Right renal cortex interstitium (tissue), 3 donors: ENCODE data around the gene CMSS1. TPM values are rescaled to one million over a fixed set of nuclear protein-coding genes. Genes with fewer than 3 reads are reported as not detected.

Source experiments
- DNase-seq, 3 donors: peaks; one replicate each; pipeline ENCODE4 v3.0.0-alpha.2; 2013; ENCODE audit warnings: low read depth in 3 of 3, low spot score in 2 of 3
- polyA plus RNA-seq, 3 donors: library from polyadenylated mRNA; unstranded; fragments of 120-200 nt; gene quantifications; one replicate each; pipeline ENCODE4 v1.2.1, GENCODE V29; 2013; ENCODE audit not compliant: insufficient read length in 3 of 3

Gene CMSS1
- polyA plus RNA-seq, 3 donors = 39.7 to 48.9 (median 46.4) TPM

GRCh38 chr3:99976584-99976983, 158.9 kb downstream of the CMSS1 start:
- DNase-seq = no peak

- DNase-seq = no peak
These were observed 160.6 kb downstream of the CMSS1 start for GRCh38 chr3:99978221-99978620.

GRCh38 chr3:99980606-99981005, 162.9 kb downstream of the CMSS1 start:
- DNase-seq = no peak

DNA sequence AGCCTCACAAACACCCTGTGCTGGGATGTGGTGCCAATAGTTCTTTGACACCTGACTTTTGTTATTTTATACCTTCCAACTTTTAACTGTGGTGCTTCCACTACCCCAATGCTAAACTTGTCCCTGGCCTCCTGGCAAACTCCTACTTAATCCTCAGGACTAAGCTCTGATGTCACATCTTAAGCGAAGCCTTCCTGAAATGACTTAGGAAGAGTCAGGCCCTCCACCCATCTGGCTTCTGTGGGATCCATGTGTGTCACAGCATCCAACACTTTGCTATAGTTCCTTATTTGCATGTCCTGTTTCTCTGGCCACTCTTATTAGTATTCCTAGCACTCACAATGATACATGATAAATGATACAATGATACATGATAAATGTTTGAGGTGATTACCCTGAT, 163.5 kb downstream of the CMSS1 start:
- no peak for DNase-seq

DNA sequence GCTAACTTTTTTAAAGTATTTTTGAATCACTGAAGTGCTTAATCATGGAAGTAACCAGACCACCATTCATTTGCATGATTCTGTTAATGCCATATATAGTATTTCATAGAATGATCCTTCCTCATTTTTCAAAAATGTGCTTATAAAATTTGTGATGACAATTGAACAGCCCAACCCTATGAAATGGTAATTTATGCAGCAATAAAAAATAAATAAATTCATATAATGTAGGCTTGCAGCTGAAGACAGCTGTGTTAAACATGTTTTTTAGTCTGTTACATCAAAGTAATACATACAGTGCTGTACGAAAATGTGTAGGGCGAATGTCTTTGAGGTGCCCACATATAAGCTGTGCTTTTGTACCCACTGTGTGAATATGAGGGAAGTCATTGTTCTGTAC, 165.0 kb downstream of the CMSS1 start:
- no peak for DNase-seq

- no peak for DNase-seq
These were observed 166.5 kb downstream of the CMSS1 start for GRCh38 chr3:99984139-99984538.

DNA sequence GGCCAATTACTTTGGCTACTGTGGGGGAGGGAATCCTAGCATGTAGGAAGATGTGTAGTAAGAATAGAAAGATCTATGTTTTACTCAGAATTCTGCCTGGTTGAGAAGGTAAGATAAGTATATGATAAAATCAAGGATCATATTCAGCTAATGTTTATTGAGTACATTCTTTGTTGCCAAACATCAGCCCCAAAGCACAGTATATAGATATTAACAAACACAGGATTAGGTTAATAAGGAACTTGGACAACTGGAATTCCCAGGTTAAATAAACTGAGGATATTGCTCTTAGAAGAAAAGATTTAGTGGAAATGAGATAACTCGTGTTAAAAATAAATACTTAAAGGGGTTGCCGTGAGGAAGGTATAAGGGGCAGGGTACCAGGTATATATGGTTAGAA, 167.0 kb downstream of the CMSS1 start:
- no peak for DNase-seq

- no peak for DNase-seq
These were observed 172.5 kb downstream of the CMSS1 start for GRCh38 chr3:99990179-99990578.

GRCh38 chr3:99997293-99997692, 179.6 kb downstream of the CMSS1 start:
- DNase-seq = no peak

DNA sequence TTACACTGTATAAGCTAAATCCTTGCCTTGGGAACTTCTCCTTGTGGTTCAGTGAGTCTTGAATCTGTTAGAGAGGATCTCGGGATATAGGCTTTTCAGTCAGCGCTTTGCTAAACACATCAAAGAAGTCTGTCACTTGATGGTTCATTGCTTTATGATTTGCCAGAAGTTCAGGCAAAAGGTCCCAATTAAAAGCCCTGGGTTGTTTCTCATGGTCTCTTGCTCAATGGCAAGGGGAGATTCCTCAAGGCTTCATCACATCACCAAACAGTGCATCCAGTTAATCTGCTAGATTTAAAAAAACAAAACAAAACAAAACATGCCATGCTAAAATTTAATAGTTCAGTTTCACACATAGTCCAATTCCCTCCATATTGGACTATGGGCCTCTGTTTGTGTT, 181.9 kb downstream of the CMSS1 start:
- no peak for DNase-seq

GRCh38 chr3:100001083-100001482, 183.4 kb downstream of the CMSS1 start:
- no peak for DNase-seq

DNA sequence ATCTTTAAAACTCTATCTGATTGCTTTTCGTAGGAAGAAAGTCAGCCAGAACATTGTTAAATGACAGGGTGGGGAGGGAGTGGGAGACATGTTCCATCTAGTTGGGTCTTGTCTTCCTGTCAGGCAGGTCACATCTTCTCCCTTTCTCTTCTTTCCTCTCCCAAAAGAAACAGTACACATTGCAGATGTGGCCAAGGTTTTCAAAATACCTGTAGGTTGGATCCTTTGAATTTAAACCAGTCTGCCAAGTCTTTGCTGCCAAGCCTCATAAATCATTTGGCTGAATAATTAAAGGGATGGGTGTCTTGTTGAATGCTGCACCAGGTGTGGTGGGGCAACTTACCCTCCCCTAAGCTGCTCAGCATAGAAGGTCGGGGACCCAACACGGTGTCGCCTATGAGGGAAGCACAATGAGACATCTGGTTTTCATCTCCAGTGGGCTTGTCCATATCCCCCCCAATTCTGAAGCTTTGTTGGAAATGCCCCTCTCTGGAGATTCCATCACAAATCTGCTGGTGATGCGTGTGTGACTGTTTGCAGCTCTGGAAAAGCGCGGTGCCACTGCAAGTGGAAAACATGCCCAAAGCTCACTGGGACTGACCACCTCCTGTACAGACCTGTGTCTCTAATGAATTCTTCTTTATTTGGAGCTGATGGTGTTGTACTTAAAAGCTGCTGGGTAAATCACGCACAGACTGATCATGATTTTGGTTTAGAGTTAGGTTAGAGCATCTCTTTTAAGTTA, 184.0 kb downstream of the CMSS1 start:
- DNase-seq = no peak

- DNase-seq = no peak
These were observed 185.1 kb downstream of the CMSS1 start for GRCh38 chr3:100002599-100003350.

DNA sequence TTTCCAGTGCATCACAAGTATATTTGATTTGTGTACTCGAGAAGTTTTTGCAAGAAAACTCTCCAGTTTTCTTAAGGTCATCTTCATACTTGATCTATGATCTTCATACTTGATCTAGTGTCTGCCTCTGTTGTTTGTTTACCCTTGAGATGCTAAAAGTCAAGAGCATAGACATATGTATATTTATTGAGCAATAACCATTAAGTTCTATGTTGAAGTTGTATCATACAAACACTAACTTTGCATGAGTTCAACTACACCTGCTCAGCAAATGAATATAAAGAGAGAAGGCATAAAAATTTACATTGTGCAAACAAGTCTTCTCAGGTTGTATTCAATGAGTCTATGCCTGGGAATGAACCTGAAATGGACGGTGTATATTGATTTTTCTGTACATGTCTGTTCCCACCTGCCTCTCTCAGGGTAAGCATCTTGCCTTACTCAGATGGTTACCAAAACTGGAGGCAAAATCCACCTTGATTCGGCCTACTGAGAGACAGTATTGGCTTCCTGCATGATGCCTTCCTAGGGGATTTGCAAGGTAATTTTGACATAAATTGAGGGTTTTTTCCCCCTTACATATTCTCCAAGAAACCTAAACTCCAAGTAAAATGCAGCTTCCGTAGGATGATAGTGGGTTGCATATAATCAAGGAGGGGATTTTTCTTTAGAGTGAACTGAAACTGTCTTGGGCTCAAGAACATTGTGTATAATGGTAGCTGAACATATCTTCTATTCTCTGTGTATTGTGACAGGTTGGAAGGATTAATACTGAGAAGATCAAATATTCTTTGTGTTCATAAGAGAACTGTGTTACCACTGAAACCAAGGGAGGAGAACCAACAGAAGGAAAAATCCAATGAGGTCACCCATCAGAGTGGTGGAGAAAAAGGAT, 186.2 kb downstream of the CMSS1 start:
- DNase-seq = no peak

GRCh38 chr3:100004931-100005330, 187.3 kb downstream of the CMSS1 start:
- no peak for DNase-seq

- DNase-seq = no peak
These were observed 188.2 kb downstream of the CMSS1 start for GRCh38 chr3:100005665-100006393.

GRCh38 chr3:100006570-100007271, 189.1 kb downstream of the CMSS1 start:
- DNase-seq = no peak

DNA sequence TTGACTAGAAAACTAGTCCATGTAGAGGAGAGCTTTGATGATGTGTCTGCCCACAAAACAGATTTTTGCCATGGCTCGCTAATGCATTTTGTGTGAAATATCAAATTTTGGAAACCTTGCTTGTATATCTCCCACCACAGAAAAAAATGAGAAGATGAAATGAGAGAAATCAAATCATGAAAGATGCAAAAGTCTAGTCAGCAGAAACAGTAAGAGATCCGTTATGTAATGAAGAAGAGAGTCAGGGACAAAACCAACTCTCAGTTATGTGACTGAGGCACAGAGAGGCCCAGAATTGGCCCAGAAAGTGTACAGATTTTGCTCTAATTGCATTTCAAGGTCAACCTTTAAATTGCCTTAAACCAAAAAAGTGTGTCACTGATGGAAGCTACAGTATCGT, 189.7 kb downstream of the CMSS1 start:
- DNase-seq = no peak

- DNase-seq = no peak
These were observed 190.5 kb downstream of the CMSS1 start for GRCh38 chr3:100008081-100008698.
